ENCODE measurements around the gene ZMAT5. TPM values are rescaled to one million over a fixed set of nuclear protein-coding genes. Genes with fewer than 3 reads are reported as not detected.

ZMAT5 gene
- polyA plus RNA-seq, 6 donors from 2014 or later: 37.6 to 57.8 (median 47.0) TPM

DNA sequence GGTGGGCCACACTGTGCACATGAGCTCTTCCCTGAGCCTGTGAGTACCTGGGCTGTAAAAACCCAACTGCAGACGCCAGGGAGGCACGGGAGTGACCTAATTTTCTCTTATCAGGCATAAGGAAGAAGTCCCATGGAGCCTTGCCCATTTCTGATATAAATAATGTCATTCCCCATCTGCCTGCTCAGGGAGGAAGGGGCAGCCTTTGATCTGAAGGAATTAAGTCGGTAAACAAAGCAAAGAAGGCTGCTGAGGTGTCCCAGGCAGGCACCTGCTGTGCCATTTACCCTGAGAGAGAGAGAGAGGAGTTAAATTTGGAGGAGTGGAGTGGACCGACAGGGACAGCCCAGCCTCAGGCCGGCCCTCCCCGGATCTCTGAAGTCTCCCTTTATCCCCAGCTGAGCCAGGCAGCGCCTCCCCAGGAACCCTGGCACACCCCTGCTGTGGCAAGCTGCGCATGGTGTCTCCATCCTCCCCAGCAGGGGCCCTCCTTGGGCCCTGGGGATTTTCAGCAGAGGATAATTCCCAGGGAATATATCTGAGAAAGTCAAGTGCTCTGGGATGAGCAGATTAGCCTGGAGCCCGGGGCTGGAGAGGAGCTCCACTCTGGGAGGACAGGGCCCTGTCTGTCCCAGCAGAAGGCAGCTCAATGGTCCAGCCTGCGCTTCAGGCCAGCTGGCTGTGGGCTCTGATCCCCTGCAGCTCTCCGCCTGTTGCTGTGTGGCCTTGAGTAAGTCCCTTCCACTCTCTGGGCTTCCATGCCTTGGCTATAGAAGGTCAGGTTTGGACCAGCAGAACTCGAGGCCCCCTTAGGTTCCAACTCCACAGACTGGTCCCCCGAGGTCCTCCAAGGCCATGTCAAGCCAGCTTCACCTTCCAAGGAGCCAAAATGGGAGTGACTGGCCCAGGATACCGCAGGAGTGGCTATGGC lies 64.5 kb downstream of the ZMAT5 start:
- peak overlapping the region in 1 of 6 donors; percentile 69 for H3K27ac Mint-ChIP-seq
- DNase-seq: no peak
- H3K9me3 Mint-ChIP-seq: no peaks in the 10 kb centered on the region
- H3K4me3 Mint-ChIP-seq: peak overlapping the region in 2 of 8 donors; percentile 49 to 61
- H3K4me1 Mint-ChIP-seq: peaks cover 5 to 23% (median 15%) of the 10 kb centered on the region in 3 donors
- no peaks in the 10 kb centered on the region for H3K36me3 Mint-ChIP-seq
- peaks cover 2 to 23% (median 13%) of the 10 kb centered on the region in 3 donors for H3K27me3 Mint-ChIP-seq
- ATAC-seq (ENCODE audit: low read depth in 2 of 2): no peak

GRCh38 chr22:29701155-29701999 lies 65.4 kb downstream of the ZMAT5 start:
- DNase-seq (peak; percentile 15), ATAC-seq (ENCODE audit: low read depth in 2 of 2) (peak; percentile 69)
- Mint-ChIP-seq H3K27me3 (peaks cover 0 to 14% (median 8%) of the 10 kb centered on the region in 3 donors), H3K36me3 (no peaks in the 10 kb centered on the region), H3K4me1 (peaks cover 5 to 23% (median 15%) of the 10 kb centered on the region in 3 donors), H3K27ac (peak overlapping the region in 3 of 6 donors; percentile 9 to 22 (median 19)), H3K4me3 (peak overlapping the region in 1 of 8 donors; percentile 9), H3K9me3 (no peaks in the 10 kb centered on the region)

GRCh38 chr22:29700900-29701154 lies 66.0 kb downstream of the ZMAT5 start:
- ATAC-seq (ENCODE audit: low read depth in 2 of 2): no peak
- peaks cover 5 to 23% (median 15%) of the 10 kb centered on the region in 3 donors for H3K4me1 Mint-ChIP-seq
- peak overlapping the region in 2 of 6 donors; percentile 9 to 22 for H3K27ac Mint-ChIP-seq
- no peaks in the 10 kb centered on the region for H3K36me3 Mint-ChIP-seq
- no peaks in the 10 kb centered on the region for H3K9me3 Mint-ChIP-seq
- no peak overlapping the region for H3K4me3 Mint-ChIP-seq
- DNase-seq: no peak
- peaks cover 0 to 10% (median 8%) of the 10 kb centered on the region in 3 donors for H3K27me3 Mint-ChIP-seq

DNA sequence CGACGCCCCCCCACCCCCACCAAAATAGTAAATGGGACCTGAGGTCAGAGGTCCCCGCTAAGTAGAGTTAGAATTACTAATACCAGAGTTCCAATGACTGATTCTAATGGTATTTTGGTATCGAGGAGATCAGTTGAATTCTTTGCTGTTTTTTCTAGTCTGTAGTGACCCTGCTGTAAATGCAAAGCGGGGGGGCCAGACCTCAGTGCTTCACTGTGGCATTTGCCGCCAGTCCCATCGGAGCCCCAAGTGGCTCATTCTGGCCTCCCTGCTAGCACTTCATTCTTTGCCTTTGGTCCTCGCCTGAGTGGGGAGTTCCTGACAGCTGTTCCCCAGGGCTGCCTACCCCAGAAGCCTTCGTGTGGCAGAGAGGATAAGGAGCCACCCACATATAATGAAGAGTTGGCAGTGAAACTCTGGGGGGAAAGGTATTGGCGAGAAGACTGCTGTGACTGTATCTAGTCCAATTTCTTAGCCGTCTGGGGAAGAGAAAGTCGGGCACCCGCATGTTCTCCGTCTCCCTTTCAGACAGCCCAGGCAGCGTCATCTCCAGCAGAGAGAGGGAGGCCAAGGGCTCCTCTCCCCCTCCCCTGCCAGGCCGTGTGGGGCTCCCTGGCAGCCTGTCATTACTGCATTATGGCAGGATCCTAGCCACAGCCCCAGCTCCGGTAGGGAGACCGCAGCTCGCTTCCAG lies 66.5 kb downstream of the ZMAT5 start:
- H3K27ac Mint-ChIP-seq: peak overlapping the region in 2 of 6 donors; percentile 13 to 32
- H3K4me3 Mint-ChIP-seq: no peak overlapping the region
- DNase-seq: no peak
- peaks cover 0 to 10% (median 8%) of the 10 kb centered on the region in 3 donors for H3K27me3 Mint-ChIP-seq
- no peaks in the 10 kb centered on the region for H3K36me3 Mint-ChIP-seq
- no peak for ATAC-seq (ENCODE audit: low read depth in 2 of 2)
- no peaks in the 10 kb centered on the region for H3K9me3 Mint-ChIP-seq
- H3K4me1 Mint-ChIP-seq: peaks cover 5 to 23% (median 15%) of the 10 kb centered on the region in 3 donors

- ATAC-seq (ENCODE audit: low read depth in 2 of 2) (no peak), DNase-seq (no peak)
- no peaks in the 10 kb centered on the region for H3K9me3 Mint-ChIP-seq
- peaks cover 1 to 19% (median 15%) of the 10 kb centered on the region in 3 donors for H3K4me1 Mint-ChIP-seq
- H3K27me3 Mint-ChIP-seq: peaks cover 0 to 2% (median 2%) of the 10 kb centered on the region in 3 donors
- no peak overlapping the region for H3K27ac Mint-ChIP-seq
- H3K36me3 Mint-ChIP-seq: peaks cover 0 to 2% of the 10 kb centered on the region in 2 donors
- H3K4me3 Mint-ChIP-seq: no peak overlapping the region
These were observed 68.8 kb downstream of the ZMAT5 start for GRCh38 chr22:29697853-29698598.

GRCh38 chr22:29695129-29695926 lies 71.5 kb downstream of the ZMAT5 start:
- DNase-seq (no peak), ATAC-seq (ENCODE audit: low read depth in 2 of 2) (no peak)
- no peaks in the 10 kb centered on the region for H3K9me3 Mint-ChIP-seq
- H3K4me1 Mint-ChIP-seq: no peaks in the 10 kb centered on the region
- H3K36me3 Mint-ChIP-seq: peaks cover 0 to 3% of the 10 kb centered on the region in 2 donors
- H3K27ac Mint-ChIP-seq: no peak overlapping the region
- H3K4me3 Mint-ChIP-seq: no peak overlapping the region
- H3K27me3 Mint-ChIP-seq: no peaks in the 10 kb centered on the region

GRCh38 chr22:29693671-29694070 lies 73.1 kb downstream of the ZMAT5 start:
- DNase-seq: no peak
- Mint-ChIP-seq H3K4me3 (no peak overlapping the region), H3K27ac (peak overlapping the region in 1 of 6 donors; percentile 77), H3K36me3 (peaks cover 0 to 3% of the 10 kb centered on the region in 2 donors), H3K4me1 (no peaks in the 10 kb centered on the region), H3K27me3 (no peaks in the 10 kb centered on the region), H3K9me3 (no peaks in the 10 kb centered on the region)
- no peak for ATAC-seq (ENCODE audit: low read depth in 2 of 2)

DNA sequence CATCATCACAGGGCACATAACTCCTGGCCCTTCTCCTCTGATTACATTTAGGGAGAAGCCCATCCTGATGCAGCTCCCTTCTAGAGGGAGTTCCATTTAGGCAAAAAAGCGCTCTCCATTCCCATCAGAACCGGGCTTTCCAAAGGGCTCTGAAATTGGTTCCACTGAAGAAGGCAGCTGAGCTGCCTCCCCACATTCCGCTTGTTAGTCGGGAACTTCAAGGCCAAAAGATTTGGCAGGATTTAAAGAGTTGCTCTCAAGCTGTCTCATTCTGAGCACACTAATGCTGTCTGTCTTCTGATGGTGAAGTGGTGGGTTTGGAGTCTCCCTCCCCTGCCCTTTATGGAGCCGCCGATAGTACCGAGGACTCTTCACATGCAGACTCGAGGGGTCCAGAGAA lies 73.6 kb downstream of the ZMAT5 start:
- Mint-ChIP-seq H3K36me3 (peaks cover 0 to 3% of the 10 kb centered on the region in 2 donors), H3K9me3 (no peaks in the 10 kb centered on the region), H3K27ac (peak overlapping the region in 1 of 6 donors; percentile 77), H3K4me3 (no peak overlapping the region), H3K4me1 (no peaks in the 10 kb centered on the region), H3K27me3 (no peaks in the 10 kb centered on the region)
- DNase-seq (no peak), ATAC-seq (ENCODE audit: low read depth in 2 of 2) (no peak)

- H3K4me1 Mint-ChIP-seq: no peaks in the 10 kb centered on the region
- H3K27me3 Mint-ChIP-seq: no peaks in the 10 kb centered on the region
- DNase-seq (no peak), ATAC-seq (ENCODE audit: low read depth in 2 of 2) (no peak)
- no peak overlapping the region for H3K27ac Mint-ChIP-seq
- no peak overlapping the region for H3K4me3 Mint-ChIP-seq
- peaks cover 5 to 6% of the 10 kb centered on the region in 2 donors for H3K36me3 Mint-ChIP-seq
- no peaks in the 10 kb centered on the region for H3K9me3 Mint-ChIP-seq
These were observed 74.5 kb downstream of the ZMAT5 start for GRCh38 chr22:29692327-29692640.

DNA sequence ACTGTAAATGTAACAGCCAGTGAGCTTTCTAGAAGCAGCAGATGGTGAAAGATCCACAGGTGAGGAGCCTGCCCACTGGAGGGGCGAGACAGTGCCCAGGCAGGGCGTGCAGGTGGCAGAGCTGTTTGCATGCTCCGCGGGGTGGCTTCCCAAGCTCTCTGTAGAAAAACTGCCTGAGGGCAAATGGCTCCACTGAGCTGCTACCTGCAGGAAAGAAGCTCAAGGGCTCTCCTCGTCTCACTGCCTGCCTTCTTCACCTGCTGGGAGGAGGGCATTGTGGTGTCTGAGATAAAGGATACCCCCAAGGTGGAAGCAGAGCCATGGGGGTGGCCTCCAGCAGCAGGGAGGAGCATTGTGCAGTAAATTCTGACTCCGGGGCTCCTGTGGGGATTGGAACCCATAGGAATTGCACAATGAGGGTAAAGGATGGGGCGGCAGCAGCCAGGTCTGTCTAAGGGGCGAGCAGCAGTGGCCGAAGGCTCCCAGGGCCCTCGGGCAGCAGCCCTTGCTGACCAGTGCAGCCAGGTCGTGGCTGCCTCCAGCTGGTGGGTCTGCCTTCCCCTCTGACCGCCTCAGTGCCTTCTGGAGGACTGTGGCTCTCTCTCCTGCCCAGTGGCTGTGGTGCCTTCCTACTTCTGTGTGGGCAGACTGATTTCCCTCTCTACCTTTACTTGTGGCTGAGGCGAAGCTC lies 75.0 kb downstream of the ZMAT5 start:
- no peaks in the 10 kb centered on the region for H3K27me3 Mint-ChIP-seq
- ATAC-seq (ENCODE audit: low read depth in 2 of 2): no peak
- H3K4me1 Mint-ChIP-seq: no peaks in the 10 kb centered on the region
- no peak overlapping the region for H3K4me3 Mint-ChIP-seq
- no peak for DNase-seq
- no peaks in the 10 kb centered on the region for H3K9me3 Mint-ChIP-seq
- peaks cover 10 to 11% of the 10 kb centered on the region in 2 donors for H3K36me3 Mint-ChIP-seq
- H3K27ac Mint-ChIP-seq: no peak overlapping the region

- no peak for ATAC-seq (ENCODE audit: low read depth in 2 of 2)
- peaks cover 10 to 15% of the 10 kb centered on the region in 2 donors for H3K36me3 Mint-ChIP-seq
- H3K27me3 Mint-ChIP-seq: no peaks in the 10 kb centered on the region
- H3K4me1 Mint-ChIP-seq: no peaks in the 10 kb centered on the region
- no peak for DNase-seq
- H3K9me3 Mint-ChIP-seq: no peaks in the 10 kb centered on the region
- peak overlapping the region in 1 of 6 donors; percentile 2 for H3K27ac Mint-ChIP-seq
- H3K4me3 Mint-ChIP-seq: no peak overlapping the region
These were observed 76.3 kb downstream of the ZMAT5 start for GRCh38 chr22:29690476-29690875.

DNA sequence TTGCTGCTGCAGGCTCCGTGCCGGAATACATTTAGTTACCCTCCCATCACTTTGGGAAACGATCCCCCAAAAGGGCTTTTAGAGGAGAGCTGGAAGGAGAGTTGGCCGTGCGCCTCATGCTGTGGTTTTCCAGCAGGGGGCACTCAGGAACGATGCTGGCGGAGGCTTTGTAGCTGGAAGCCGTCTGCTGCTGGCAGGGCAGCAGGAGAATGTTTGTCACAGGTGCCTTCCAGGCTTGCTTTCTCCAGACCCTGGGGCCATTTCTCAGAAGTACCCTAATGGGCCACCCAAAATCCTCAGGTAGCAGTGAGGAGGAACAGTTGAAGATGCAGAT lies 77.0 kb downstream of the ZMAT5 start:
- H3K4me3 Mint-ChIP-seq: no peak overlapping the region
- H3K4me1 Mint-ChIP-seq: no peaks in the 10 kb centered on the region
- peak overlapping the region in 1 of 6 donors; percentile 16 for H3K27ac Mint-ChIP-seq
- ATAC-seq (ENCODE audit: low read depth in 2 of 2) (no peak), DNase-seq (no peak)
- H3K36me3 Mint-ChIP-seq: peaks cover 10 to 15% of the 10 kb centered on the region in 2 donors
- no peaks in the 10 kb centered on the region for H3K9me3 Mint-ChIP-seq
- no peaks in the 10 kb centered on the region for H3K27me3 Mint-ChIP-seq

Measured in naive B cell (primary cell).